Body of pancreas (tissue), 4 donors: ENCODE measurements around the gene GMDS. TPM values are rescaled to one million over a fixed set of nuclear protein-coding genes. Genes with fewer than 3 reads are reported as not detected.

Source experiments
- ATAC-seq: fragments of 150-250 bp; one replicate; pipeline ENCODE4 v1.9.1; 2016
- DNase-seq, 4 donors: peaks; one replicate each; pipeline ENCODE4 v3.0.0-alpha.2; 2019
- H3K27ac ChIP-seq, 4 donors: fragments of 200-600 bp; sonication (generic); 1 replicate in 3 of 4; 2 replicates in 1 of 4; pipeline versions ENCODE4 v1.5.1 to v1.6.1; 2016 to 2019; ENCODE audit warnings: mild to moderate bottlenecking in 1 of 4, mixed read lengths in 1 of 4, moderate library complexity in 1 of 4
- H3K27me3 ChIP-seq, 2 donors: fragments of 200-600 bp; sonication (generic); one replicate each; pipeline ENCODE4 v1.6.0; 2016; ENCODE audit warnings: mild to moderate bottlenecking in 1 of 2
- H3K36me3 ChIP-seq, 2 donors: fragments of 200-600 bp; sonication (generic); replicated peaks in 1 of 2; 2 replicates each; pipeline ENCODE4 v1.5.1; 2016; ENCODE audit warnings: low read depth in 2 of 2; ENCODE audit not compliant: insufficient read depth in 1 of 2
- H3K4me1 ChIP-seq: fragments of 200-600 bp; sonication (generic); one replicate; pipeline ENCODE4 v1.6.0; 2016
- H3K4me3 ChIP-seq, 2 donors: fragments of 200-600 bp; sonication (generic); 1 replicate in 1 of 2; 2 replicates in 1 of 2; pipeline ENCODE4 v1.5.1; 2016 to 2019
- H3K9me3 ChIP-seq, 3 donors: fragments of 200-600 bp; sonication (generic); 1 replicate in 2 of 3; 2 replicates in 1 of 3; pipeline ENCODE4 v1.5.1; 2016
- POLR2A ChIP-seq, 3 donors: fragments of 450-650 bp; IDR thresholded peaks; one replicate each; pipeline ENCODE4 v1.6.1; 2016; ENCODE audit warnings: antibody characterized with exemption in 3 of 3, mild to moderate bottlenecking in 2 of 3
- WGBS, 2 donors: methylation state at CpG; one replicate each; pipeline ENCODE4 v1.1.5; 2017; 5-methylcytosine and 5-hydroxymethylcytosine counted together
- intact Hi-C: fragments of 100-400 bp; cut with DNase I; formaldehyde crosslinking; loops from one replicate; pipeline ENCODE4 v1.15.1; 2023
- total RNA-seq, 2 donors: library from RNA; depleted of rRNA; stranded (reverse); fragments of >200 nt; gene quantifications; one replicate each; pipeline ENCODE4 v1.1.0, GENCODE V29; 2016
- TF ChIP-seq, protein P1 (sequence below), 7 experiments: fragments of 450-650 bp in 4 of 7; fragments of 200-600 bp in 3 of 7; sonication (generic) in 3 of 7; IDR thresholded peaks; one replicate each; pipeline ENCODE4 v1.5.1; 2016 to 2019; ENCODE audit warnings: antibody characterized with exemption in 7 of 7

The GMDS gene
- total RNA-seq, 2 donors from 2014 or later: 34.5 to 63.3 TPM

DNA sequence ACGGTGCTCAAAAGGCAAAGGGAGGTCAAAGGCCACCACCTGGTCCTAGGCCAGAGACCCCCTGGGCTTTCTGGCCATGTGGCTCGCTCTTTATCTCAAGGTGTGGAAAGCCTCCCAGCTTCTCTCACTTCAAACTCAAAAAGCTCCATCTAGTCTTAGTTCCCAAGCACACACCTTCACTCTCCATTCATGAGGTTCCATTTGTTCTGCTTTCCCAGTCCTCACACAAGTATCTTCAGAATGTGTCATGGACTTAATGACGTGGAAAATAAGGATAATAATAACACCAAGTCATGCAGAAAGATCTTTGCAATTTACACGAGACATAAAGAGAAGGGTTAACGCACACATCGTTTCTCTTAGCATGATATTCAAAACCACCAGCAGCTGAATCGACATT lies 219.3 kb downstream of the GMDS start:
- no peaks in the 10 kb centered on the region for H3K9me3 ChIP-seq
- no peak for TF ChIP-seq POLR2A (IDR thresholded peaks at IDR 0.05)
- TF ChIP-seq, protein P1, sequence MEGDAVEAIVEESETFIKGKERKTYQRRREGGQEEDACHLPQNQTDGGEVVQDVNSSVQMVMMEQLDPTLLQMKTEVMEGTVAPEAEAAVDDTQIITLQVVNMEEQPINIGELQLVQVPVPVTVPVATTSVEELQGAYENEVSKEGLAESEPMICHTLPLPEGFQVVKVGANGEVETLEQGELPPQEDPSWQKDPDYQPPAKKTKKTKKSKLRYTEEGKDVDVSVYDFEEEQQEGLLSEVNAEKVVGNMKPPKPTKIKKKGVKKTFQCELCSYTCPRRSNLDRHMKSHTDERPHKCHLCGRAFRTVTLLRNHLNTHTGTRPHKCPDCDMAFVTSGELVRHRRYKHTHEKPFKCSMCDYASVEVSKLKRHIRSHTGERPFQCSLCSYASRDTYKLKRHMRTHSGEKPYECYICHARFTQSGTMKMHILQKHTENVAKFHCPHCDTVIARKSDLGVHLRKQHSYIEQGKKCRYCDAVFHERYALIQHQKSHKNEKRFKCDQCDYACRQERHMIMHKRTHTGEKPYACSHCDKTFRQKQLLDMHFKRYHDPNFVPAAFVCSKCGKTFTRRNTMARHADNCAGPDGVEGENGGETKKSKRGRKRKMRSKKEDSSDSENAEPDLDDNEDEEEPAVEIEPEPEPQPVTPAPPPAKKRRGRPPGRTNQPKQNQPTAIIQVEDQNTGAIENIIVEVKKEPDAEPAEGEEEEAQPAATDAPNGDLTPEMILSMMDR (IDR thresholded peaks at IDR 0.05): no peak
- ATAC-seq: no peak
- intact Hi-C loops: no loop called here
- no peaks in the 10 kb centered on the region for H3K36me3 ChIP-seq
- 87 to 92% methylated on average over 7 of the region's 7 CpGs for WGBS, 2 donors
- H3K27me3 ChIP-seq: no peaks in the 10 kb centered on the region
- H3K4me3 ChIP-seq: no peak overlapping the region
- H3K4me1 ChIP-seq: no peaks in the 10 kb centered on the region
- H3K27ac ChIP-seq: no peak overlapping the region
- DNase-seq: no peak

DNA sequence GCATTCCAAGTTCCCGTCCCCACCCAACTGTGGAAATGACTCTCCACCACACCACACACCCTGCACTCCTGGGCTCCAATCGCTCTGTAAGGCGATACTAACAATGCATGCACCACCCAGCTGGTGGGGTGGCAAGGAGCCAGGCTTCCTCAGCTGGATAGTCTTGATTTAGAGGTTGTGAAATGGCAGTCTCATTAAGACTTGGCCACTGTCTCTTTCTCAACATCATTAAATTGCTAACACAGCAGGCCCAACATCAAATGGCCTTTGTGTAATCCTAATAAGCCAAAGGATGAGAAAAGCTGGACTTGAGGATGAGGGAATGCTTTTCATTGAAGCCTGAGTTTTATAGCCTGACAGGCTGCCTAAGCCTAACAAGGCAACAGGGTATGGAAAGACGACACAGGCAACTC lies 223.7 kb downstream of the GMDS start:
- Histone ChIP-seq H3K27ac (no peak overlapping the region), H3K9me3 (no peaks in the 10 kb centered on the region), H3K4me3 (no peak overlapping the region), H3K27me3 (no peaks in the 10 kb centered on the region), H3K4me1 (no peaks in the 10 kb centered on the region), H3K36me3 (no peaks in the 10 kb centered on the region)
- no peak for ATAC-seq
- 70 to 83% methylated on average over 4 of the region's 4 CpGs for WGBS, 2 donors
- peak; percentile 38 to 68 (median 53) for DNase-seq
- intact Hi-C loops: no loop called here
- TF ChIP-seq, protein P1 (IDR thresholded peaks at IDR 0.05): no peak
- TF ChIP-seq POLR2A (IDR thresholded peaks at IDR 0.05): no peak

DNA sequence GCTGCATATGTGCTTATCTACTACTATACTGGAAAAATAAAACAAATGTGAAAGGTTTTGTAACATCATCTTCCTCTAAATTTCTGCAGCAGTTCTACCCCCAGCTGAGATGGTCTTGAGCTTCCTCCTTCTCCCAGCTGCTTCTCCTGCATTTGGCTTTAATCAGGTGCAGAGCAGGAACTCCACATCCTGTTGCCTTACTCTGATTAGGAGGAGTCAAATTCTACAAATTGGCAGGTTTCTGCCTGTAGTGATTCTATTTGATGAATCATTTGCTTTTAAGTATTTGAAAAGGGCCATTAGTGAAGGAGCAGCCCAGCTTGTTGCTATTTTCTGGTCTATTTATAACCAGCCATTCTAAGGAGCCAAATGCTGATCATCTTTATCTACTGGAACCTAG lies 224.5 kb downstream of the GMDS start:
- Histone ChIP-seq H3K4me3 (no peak overlapping the region), H3K36me3 (no peaks in the 10 kb centered on the region), H3K9me3 (no peaks in the 10 kb centered on the region), H3K4me1 (no peaks in the 10 kb centered on the region), H3K27ac (no peak overlapping the region), H3K27me3 (no peaks in the 10 kb centered on the region)
- no peak for ATAC-seq
- DNase-seq: no peak
- no peak for TF ChIP-seq POLR2A (IDR thresholded peaks at IDR 0.05)
- TF ChIP-seq, protein P1 (IDR thresholded peaks at IDR 0.05): no peak
- intact Hi-C loops: no loop called here

DNA sequence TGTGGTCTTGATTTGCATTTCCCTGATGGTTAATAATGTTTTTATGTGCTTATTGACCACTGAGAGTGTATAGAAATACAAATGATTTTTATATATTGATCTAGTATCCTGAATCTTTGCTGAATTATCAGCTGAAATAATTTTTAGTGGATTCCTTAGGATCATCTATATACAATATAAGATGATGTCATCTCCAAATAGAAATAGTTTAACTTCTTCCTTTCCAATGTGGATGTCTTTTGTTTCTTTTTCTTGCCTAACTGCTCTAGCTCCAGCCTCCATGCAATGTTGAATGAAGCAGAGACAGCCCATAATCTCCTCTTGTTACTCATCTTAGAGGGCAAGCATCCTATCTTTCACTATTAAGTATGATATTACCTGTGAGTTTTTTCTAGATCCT lies 226.4 kb downstream of the GMDS start:
- Histone ChIP-seq H3K27me3 (no peaks in the 10 kb centered on the region), H3K4me1 (no peaks in the 10 kb centered on the region), H3K9me3 (no peaks in the 10 kb centered on the region), H3K4me3 (no peak overlapping the region), H3K27ac (no peak overlapping the region), H3K36me3 (no peaks in the 10 kb centered on the region)
- no peak for ATAC-seq
- no peak for DNase-seq
- intact Hi-C loops: no loop called here
- TF ChIP-seq, protein P1 (IDR thresholded peaks at IDR 0.05): no peak
- no peak for TF ChIP-seq POLR2A (IDR thresholded peaks at IDR 0.05)

DNA sequence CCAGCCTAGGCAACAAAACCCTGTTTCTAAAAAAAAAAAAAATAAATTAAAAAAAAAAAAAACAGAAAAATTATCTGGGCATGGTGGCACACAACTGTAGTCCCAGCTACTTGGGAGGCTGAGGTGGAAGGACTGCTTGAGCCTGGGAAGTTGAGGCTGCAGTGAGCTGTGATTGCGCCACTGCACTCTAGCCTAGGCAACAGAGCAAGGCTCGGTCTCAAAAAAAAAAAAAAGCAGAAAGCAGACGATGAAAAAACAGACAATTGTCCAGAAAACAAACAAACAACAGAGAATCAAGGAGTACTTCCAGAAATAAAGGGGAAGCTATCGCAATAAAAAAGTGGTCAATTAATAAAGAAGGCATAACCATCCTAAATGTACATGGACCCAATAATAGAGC lies 229.4 kb downstream of the GMDS start:
- H3K27me3 ChIP-seq: no peaks in the 10 kb centered on the region
- ATAC-seq (no peak), DNase-seq (no peak)
- 77 to 96% methylated on average over 4 of the region's 4 CpGs for WGBS, 2 donors
- no peak overlapping the region for H3K4me3 ChIP-seq
- no peak for TF ChIP-seq POLR2A (IDR thresholded peaks at IDR 0.05)
- TF ChIP-seq, protein P1 (IDR thresholded peaks at IDR 0.05): no peak
- no peaks in the 10 kb centered on the region for H3K36me3 ChIP-seq
- no peaks in the 10 kb centered on the region for H3K4me1 ChIP-seq
- no peak overlapping the region for H3K27ac ChIP-seq
- intact Hi-C loops: no loop called here
- H3K9me3 ChIP-seq: no peaks in the 10 kb centered on the region
